Measurements from ENCODE around the gene PLCH1.

PLCH1 gene

DNA sequence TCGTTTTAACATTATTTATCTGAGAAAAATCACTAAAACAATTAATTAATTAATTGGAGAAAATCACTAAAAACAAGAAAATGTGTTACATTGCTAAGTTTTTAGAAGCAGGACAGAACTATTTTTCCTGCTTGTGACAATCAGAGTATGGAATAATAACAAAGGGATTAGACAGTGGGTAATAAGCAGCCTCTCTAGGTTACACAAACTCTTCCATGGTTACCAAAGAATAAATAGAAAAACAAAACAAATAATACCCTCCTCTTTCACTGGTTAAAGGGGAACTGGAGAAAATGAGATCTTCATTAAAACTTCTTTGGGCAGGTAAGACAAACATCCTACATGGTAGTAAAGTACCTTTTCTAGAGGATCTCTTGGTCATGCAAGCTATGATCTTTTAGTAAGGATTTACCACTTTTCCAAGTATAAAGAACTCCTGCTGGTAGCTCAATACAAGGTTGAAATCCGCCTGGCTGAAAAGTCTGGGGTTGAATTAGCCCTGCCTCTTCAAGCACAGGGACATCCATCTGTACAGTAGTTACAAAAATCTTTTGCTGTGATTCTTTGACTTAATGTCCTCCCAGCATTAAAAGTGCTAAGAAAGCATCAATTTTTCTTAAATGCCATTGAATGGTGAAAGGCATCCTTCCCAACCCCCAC lies 2.5 kb upstream of the PLCH1 start:
- in situ Hi-C loops (cut with MboI; ENCODE audit: low sequenced_read_pairs) = no loop called here

DNA sequence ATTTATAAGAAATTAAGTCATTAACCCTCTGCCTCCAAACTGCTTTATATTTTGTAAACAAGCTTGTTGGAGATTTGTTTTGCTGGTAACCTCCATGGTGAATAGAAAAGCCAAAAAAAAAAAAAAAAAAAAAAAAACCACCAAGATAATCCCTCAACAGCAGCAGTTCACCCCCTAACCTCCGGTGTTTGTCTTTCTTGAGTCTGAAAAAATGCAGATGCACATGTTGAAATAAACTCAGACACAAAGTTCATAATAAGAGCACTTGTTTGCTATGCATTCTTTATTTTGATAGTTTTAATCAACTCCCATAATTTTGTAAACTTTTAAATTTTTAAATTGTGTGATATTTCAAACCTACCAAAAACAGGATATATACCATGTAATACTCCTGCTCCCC lies 1.8 kb upstream of the PLCH1 start:
- in situ Hi-C loops (cut with MboI; ENCODE audit: low sequenced_read_pairs) = no loop called here

DNA sequence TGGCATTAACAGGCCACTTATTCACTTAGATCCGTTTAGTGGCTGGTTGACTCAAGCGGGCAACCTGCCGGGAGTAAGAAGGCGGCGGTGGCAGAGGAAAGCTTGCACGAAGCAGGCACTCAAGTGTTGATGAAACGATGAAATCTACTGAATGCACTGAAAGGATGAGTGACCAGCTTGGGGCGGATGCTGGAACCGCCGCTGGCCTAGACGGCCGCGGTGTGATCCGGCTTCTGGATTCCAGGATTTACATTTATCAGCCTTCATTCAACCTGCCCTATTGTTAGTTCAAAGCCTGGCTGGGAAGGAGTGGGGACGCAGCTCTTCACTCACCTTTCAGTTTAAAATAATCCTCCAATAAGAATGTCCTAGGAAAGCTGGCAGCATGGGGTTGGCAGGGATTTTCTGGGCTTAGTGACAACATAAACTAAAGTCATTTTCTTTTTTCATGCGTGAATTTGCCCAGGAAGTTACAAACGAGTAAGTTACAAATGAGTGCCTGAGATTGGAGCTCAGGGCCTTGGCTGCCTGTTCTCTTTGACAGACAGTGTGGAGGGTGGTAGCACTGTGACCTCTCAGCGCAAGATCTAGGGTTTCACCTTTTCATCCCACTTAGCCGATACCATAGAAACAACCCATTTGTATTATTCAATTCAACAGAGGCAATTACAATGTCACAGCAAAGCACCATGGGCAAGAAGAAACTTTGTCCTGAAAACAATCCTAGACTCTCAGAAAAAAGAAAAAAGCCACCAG lies 1.1 kb upstream of the PLCH1 start:
- in situ Hi-C loops (cut with MboI; ENCODE audit: low sequenced_read_pairs) = no loop called here

DNA sequence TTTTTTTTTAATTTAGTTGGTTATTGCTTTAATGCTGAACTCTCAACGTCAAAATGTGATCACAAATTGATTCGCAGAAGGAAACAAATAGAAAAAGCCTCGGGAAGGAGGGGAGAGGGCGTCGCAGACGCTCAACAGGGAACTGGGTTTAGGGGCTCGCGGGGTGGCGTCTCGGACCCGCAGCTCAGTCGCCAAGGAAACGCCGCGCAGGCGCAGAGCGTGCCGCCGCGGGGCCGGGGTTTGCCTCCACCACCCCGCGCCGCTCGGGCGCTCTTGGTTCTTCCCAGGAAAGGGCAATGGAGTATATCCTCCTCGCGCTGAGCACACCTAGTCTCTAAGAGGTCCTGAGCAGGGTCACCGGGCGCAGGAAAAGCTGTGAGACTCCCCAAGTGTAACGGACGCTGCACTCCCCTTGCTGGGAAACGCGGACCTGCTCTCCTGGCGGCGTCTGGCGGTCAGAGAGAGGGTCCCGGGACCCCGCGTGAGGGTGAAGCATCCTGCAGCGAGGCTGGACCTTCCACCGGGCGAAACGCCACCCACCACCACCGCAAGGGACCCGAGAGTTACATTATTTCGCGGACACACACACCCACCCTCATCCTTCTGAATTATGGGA lies 753 bp downstream of the PLCH1 start:
- in situ Hi-C loops (cut with MboI; ENCODE audit: low sequenced_read_pairs) = no loop called here

DNA sequence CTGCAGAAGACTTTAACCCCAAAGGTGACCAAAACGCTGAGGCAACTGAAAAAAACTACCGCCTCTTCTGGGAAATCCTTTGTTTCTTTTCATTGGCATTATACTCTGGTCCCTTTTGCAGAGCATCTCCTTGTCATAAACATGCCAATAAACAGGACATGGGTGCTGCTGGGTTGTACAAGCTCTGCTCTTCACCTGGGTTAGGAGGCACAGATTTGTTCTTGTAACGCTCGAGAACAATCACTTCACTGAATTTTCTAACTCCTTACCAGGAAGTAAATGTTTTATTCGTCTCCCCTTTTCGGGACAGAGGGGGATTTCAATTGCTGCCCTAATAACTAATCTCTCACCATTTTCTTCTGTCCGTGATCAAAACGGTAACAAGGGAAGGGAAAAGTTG lies 1.3 kb downstream of the PLCH1 start:
- in situ Hi-C loops (cut with MboI; ENCODE audit: low sequenced_read_pairs) = no loop called here

DNA sequence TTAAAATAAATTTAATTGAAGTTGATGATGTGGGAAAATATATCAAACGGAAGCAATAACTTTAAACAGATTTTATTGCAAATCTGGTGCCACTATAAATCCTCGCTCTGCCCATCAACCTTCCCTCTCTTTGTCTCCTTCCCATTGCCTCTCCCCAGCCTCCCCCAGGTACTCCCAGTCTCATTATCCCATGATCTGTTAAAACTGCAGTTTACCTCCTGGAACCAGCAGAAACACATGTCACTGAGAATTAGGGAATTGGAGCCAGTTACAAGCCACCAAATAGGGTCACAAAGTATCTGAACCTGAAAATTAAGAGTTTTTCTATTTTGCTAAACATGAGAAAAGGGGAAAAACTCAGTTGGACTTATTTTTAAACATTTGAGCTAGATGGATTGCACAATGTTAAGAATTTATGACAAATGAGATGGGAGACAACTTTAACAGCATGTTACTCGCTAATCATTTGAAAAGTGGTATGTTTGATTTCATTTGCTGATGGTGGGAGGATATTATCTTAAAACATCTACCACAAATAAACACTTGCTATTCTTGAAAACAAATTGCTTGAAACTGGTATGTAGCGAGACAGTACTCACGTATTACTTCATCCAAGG lies 2.4 kb downstream of the PLCH1 start:
- in situ Hi-C loops (cut with MboI; ENCODE audit: low sequenced_read_pairs) = no loop called here

DNA sequence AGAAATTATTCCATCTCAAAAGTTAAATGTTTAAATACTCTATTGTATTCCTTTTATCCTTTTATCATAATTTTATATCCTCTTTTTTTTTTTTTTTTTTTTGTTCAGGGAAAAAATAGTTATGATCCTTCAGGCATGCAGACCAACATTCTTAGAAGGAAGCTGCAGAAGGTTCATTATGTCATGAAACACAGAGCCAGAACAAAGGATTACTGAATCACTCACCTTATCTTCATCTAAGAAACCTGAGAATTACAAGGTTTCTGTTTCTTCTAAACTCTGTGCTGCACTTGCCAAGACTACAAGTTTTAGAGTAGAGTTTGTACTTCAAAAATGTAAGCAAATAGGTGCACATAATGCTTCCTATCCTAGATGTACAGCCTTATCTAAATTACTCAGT lies 3.3 kb downstream of the PLCH1 start:
- in situ Hi-C loops (cut with MboI; ENCODE audit: low sequenced_read_pairs) = no loop called here

DNA sequence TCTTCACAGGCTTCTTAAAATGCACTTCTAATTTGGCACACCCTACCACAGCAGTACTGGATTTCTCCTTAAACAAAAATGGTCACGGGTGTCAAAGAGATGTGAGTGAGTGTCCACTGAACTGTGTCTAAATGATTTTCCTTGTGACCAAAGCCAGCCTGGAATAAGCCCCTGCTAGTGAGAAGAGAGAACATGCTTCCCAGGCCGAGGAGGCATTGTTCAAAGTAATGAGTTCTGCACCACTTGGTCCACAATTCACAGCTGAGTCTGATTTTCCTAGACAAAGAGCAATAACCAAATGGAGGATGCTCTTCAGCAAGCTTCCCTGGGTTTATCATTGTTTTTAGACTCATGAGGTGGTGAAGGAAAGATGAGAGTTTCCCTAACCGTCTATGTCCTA lies 3.8 kb downstream of the PLCH1 start:
- in situ Hi-C loops (cut with MboI; ENCODE audit: low sequenced_read_pairs) = no loop called here

DNA sequence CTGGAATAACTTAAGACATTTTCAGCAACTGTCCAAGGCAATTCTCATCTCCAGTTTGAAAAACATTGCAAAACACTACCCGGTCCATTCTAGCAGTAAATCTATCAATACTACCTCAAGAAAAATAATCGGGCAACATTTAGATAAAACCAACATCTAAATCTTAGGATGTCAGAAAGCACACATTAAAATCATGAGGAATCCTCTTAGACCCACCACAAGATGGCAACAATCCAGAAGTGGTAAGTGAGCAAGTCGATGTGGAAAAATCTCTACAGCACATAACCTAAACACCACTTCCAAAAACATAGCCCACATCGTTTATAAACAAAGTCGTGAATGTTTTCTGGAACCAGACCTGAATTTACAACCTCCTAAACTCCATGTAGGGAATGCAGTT lies 5.7 kb downstream of the PLCH1 start:
- in situ Hi-C loops (cut with MboI; ENCODE audit: low sequenced_read_pairs) = no loop called here

DNA sequence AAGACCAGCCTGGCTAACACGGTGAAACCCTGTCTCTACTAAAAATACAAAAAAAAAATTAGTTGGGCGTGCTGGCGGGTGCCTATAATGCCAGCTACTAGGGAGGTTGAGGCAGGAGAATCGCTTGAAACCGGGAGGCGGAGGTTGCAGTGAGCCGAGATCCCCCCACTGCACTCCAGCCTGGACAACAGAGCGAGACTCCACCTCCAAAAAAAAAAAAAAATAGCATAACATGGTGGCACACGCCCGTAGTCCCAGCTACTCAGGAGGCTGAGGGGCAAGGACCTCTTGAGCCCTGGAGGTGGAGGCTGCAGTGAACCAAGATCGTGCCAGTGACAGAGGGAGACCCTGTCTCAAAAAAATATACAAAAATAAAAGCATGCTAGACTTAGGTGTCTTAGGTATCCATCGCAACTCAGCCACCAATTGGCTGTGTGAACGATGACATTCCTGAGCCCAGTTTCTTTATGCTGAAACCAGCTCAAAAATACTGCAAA lies 6.2 kb downstream of the PLCH1 start:
- in situ Hi-C loops (cut with MboI; ENCODE audit: low sequenced_read_pairs) = no loop called here

DNA sequence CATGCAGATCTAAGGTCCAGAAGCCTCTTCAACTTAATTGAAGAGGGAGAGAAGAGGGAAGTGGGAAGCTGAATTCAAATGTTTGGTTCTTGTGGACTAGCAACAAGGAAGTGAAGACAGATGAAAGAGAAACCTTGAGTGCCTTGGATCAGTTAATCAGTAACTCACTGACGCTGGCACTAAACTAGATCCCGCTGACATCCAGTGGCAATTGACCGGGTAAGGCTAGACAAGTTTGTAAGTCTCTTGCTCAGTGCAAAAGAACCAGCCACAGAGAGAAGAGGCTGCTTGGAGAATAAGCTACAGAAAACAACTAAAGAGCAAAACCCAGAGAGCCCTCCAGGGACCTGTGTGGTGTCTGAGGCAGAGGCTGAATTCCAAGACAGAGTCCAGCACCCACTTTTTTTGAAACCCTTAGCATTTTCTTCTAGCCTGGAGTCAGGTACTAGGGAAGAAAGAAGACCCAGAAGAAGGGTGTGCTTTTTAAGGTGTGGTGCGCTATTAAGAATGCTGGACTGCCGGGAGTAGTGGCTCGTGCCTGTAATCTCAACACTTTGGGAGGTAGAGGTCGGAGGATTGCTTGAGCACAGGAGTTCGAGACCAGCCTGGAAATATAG lies 6.9 kb downstream of the PLCH1 start:
- in situ Hi-C loops (cut with MboI; ENCODE audit: low sequenced_read_pairs) = no loop called here

DNA sequence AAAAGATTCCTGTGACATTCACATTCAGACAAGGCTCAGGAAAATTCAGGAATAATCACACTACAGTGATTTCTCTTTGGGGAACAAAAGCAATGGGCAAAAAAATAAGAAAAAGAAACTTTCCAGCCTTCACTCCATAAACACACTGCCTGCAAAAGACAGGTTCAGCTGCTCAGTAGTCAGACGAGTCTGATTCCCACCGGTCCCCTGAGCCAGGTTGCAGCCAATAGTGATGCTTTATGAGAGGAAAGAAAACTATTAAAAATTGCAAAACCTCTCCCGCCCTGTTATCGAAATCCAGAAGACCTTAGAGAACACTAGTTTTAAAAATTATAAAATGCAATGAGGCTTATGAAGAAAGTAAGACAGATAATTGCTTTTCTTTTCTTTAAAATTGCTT lies 8.5 kb downstream of the PLCH1 start:
- in situ Hi-C loops (cut with MboI; ENCODE audit: low sequenced_read_pairs) = no loop called here

DNA sequence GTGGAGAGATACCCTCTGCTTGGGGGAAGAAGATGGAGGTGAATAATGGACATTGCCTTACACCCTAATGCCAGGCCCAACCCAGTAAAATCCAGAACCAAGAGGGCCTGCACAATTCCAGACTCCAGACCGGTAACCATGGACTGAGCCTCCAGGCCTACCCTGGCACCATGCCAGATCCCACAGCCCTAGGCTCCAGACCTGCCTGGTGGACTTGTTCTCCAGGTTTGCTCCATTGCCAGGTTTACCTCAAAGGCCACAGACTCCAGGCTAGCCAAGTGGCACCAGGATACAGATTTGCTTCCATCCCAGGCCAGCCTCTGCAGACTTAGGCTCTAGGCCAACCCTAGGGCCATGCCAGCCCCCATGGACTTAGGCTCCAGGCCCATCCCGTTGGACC lies 14.0 kb downstream of the PLCH1 start:
- in situ Hi-C loops (cut with MboI; ENCODE audit: low sequenced_read_pairs) = no loop called here

DNA sequence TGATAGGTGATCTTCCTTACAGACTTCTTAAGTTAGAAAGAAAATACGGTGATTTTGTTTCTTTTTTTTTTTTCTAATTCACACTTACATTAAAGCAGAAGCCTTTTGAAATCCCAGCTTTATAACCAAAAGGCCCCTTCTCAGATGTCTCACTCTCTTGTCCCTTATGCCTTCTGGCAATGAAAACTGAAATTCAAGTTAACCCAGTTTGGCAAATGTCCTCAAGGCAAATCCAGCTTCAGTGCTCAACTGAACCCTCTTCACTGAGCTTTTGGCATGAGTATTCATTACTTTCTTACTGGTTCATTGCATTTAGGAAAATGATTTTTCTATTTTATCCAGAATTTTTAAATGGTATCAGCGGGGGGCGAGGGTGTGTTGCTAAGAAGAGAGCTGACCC lies 17.0 kb downstream of the PLCH1 start:
- in situ Hi-C loops (cut with MboI; ENCODE audit: low sequenced_read_pairs) = no loop called here

DNA sequence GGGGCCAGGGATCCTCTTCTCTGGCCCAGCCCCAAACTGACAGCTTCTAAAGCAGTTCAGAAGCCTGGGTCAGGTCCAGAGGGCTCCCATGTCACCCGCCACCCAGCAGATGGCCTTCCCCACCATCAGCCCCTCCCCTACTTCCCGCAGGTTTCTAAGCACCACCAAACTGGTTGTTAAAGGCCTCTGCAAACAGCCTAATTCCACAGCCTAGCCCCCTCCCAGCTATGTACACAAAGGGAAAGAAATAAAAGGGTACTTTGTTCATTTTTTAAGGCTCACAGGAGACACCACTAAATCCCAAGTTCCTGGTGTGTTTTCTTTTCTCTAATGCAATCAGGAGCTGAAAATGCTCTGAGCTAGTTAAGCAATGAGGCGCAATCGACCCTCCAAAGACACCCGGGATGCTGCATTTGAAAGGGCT lies 30.6 kb downstream of the PLCH1 start:
- in situ Hi-C loops (cut with MboI; ENCODE audit: low sequenced_read_pairs) = no loop called here

DNA sequence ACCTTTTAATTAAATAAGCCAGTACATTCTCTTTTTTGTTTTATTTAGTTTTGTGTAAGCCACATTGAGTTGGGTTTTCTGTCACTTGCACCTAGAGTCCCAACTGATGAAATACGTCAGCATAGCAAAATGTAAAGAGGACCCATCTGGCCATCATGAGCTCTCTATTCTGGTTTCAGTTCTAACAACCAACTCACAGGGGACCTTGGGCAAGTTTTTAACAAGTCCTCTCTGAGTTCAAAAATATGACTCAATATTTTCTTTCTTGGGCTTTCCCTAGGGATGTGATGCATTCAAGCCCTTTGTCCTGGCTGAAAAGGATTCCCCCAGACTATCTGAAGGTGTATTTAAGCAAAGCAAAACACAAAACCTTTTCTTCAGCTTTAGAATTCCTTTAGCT lies 32.9 kb downstream of the PLCH1 start:
- in situ Hi-C loops (cut with MboI; ENCODE audit: low sequenced_read_pairs) = no loop called here

DNA sequence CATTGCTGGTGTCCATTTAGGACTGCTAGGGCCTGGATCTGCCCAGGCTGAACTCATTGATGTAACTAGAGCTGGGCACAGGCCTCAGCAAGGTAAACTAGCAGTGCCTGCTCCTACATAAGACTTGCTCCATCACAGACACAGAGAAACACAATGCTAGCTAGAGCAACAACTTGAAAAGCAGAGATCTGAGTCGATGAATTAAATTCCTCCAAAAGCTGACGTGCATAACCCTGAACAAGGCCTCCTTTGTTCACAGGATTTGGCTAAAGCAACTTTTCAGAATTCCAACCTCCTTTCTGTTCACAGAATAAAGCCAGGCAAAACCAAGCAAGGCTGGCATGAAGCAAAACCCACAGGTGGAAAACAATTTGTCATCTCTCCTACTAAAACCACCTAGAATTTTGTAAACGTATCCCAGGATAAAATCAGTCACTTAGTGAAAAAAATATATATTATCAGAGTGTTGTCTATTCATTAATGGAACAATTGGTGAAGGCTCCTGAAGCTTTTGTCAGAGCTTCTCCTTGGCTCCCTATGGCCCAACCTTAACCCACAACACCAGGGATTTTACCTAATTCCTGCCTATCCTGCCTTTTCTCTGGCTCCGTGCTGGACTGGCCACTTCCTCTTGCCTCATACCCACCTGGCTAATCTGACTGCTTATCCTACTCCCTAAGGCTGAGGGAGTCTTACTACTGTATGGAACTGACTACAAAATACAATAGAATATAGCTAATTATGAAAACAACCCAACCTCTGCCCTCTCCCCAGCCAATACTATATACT lies 39.9 kb downstream of the PLCH1 start:
- in situ Hi-C loops (cut with MboI; ENCODE audit: low sequenced_read_pairs) = no loop called here

DNA sequence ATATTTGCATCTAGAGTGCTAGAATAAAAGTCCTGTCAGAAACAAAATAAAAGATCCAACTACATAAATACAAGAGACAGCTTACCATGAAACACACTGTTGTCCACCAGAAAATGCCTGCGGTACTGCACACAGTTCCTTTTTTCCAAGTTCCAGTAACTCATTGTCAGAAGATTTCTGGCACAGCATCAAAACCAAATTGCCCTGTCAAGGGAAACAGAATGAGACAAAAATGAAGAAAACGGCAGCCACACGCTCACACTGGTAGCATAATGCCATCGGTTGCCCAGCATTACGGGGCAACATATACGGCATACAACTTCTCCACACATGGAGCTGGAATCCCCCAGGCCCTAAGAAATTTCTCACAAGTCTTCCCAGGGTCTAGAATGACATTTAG lies 40.8 kb downstream of the PLCH1 start:
- in situ Hi-C loops (cut with MboI; ENCODE audit: low sequenced_read_pairs) = no loop called here

DNA sequence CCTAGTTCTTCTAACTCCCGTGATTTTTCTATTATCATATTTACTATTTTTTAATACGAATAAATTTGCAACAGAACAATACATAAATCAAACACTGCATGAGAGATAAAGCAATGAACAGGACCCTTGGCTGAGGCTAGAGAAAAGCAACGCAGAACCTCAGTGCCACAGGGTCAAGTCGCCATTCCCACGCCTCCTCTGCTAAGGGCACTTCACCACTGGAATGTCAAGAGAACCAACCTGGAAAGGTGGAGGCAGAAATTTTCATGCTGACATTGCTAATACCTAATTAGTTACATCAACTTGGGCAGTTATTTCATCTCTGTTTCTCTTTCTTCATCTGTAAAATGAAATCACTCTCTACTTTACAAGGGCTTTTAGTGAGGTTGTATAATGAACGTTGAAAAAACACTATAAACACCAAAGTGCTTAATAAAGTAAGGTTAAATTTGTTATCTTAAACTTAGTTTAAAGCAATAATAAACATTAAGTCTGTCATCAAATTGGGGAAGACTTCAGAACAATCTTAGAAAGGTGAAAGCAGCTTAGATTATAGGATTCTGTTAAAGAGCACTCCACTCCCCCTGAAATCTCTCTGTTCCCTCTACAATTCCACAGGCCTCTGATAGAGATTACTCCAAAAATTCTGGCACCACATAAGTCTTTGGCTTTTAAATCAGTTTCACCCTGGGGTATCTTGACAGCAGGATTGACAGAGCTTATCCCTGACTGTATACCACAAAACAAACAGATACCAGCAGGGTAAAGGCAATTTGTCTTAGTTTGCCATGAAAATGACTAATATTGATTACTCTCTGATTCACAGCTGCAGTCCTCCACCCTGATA lies 41.9 kb downstream of the PLCH1 start:
- in situ Hi-C loops (cut with MboI; ENCODE audit: low sequenced_read_pairs) = no loop called here

Data from HL-60/S4 treated with phorbol 12-myristate 13-acetate at 8.2 ng/mL for 4 days and 3 days (cell line).